ENCODE data around the gene CYP2C19. TPM values are rescaled to one million over a fixed set of nuclear protein-coding genes. Genes with fewer than 3 reads are reported as not detected.

Gene CYP2C19
- total and polyA plus RNA-seq, 2 of the 4 experiments (the other 2 are of a cell fraction), result not detected

DNA sequence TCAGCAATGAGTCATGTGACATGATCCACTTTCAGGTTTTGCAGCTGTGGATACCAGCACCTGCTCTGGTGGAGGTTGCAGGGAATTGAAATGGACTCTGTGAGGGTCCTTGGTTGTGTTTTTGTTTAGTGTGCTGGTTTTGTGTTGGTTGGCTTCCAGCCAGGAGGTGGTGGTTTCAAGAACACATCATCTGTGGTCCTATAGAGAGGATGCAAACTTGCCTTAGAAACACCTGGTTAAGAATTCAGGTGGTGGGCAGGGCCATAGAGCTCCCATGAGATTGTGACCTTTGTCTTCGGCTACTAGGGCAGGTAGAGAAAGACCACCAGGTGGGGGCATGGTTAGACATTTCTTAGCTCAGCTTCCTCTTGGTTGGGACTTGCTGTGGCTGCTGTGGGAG lies 116.7 kb downstream of the CYP2C19 start:
- H4K5ac ChIP-seq (ENCODE audit: low read depth, low read length), result no peak overlapping the region
- H2AK9ac ChIP-seq (replicated peaks; ENCODE audit: low read depth, low read length, poor library complexity), result no peak overlapping the region
- H3K4me2 ChIP-seq (ENCODE audit: low read depth, low read length), result no peak overlapping the region
- no peaks in the 10 kb centered on the region for H3K9me1 ChIP-seq (ENCODE audit: insufficient read depth, low read length)
- no peak overlapping the region for H2BK120ac ChIP-seq (ENCODE audit: low read depth, low read length)
- TF ChIP-seq, protein P1, sequence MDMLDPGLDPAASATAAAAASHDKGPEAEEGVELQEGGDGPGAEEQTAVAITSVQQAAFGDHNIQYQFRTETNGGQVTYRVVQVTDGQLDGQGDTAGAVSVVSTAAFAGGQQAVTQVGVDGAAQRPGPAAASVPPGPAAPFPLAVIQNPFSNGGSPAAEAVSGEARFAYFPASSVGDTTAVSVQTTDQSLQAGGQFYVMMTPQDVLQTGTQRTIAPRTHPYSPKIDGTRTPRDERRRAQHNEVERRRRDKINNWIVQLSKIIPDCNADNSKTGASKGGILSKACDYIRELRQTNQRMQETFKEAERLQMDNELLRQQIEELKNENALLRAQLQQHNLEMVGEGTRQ (IDR thresholded peaks at IDR 0.05; ENCODE audit: low read depth, low read length), result no peak
- TF ChIP-seq MAFK (IDR thresholded peaks at IDR 0.05; ENCODE audit: low read depth, low read length), result no peak
- TF ChIP-seq, protein P2, sequence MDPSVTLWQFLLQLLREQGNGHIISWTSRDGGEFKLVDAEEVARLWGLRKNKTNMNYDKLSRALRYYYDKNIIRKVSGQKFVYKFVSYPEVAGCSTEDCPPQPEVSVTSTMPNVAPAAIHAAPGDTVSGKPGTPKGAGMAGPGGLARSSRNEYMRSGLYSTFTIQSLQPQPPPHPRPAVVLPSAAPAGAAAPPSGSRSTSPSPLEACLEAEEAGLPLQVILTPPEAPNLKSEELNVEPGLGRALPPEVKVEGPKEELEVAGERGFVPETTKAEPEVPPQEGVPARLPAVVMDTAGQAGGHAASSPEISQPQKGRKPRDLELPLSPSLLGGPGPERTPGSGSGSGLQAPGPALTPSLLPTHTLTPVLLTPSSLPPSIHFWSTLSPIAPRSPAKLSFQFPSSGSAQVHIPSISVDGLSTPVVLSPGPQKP (IDR thresholded peaks at IDR 0.05; ENCODE audit: borderline replicate concordance, low read depth, low read length), result no peak
- no peak for TF ChIP-seq CEBPB (IDR thresholded peaks at IDR 0.05; ENCODE audit: low read depth, low read length)
- no peak for TF ChIP-seq MXI1 (IDR thresholded peaks at IDR 0.05; ENCODE audit: borderline replicate concordance, low read depth, low read length)
- no peak for TF ChIP-seq RAD21 (IDR thresholded peaks at IDR 0.05; ENCODE audit: low read length)
- no peak for TF ChIP-seq POLR2A (IDR thresholded peaks at IDR 0.05; ENCODE audit: low read depth, low read length)
- TF ChIP-seq, protein P3, sequence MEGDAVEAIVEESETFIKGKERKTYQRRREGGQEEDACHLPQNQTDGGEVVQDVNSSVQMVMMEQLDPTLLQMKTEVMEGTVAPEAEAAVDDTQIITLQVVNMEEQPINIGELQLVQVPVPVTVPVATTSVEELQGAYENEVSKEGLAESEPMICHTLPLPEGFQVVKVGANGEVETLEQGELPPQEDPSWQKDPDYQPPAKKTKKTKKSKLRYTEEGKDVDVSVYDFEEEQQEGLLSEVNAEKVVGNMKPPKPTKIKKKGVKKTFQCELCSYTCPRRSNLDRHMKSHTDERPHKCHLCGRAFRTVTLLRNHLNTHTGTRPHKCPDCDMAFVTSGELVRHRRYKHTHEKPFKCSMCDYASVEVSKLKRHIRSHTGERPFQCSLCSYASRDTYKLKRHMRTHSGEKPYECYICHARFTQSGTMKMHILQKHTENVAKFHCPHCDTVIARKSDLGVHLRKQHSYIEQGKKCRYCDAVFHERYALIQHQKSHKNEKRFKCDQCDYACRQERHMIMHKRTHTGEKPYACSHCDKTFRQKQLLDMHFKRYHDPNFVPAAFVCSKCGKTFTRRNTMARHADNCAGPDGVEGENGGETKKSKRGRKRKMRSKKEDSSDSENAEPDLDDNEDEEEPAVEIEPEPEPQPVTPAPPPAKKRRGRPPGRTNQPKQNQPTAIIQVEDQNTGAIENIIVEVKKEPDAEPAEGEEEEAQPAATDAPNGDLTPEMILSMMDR (conservative IDR thresholded peaks at IDR 0.05; ENCODE audit: low read depth, low read length), result no peak
- no peak for TF ChIP-seq RFX5 (IDR thresholded peaks at IDR 0.05; ENCODE audit: low read depth, low read length)
- TF ChIP-seq MAZ (IDR thresholded peaks at IDR 0.05; ENCODE audit: borderline replicate concordance, low read depth, low read length), result no peak
- TF ChIP-seq RCOR1 (IDR thresholded peaks at IDR 0.05; ENCODE audit: insufficient replicate concordance, low read length), result no peak
- no peak for TF ChIP-seq CHD1 (IDR thresholded peaks at IDR 0.05; ENCODE audit: low read depth, low read length)
- no peak for TF ChIP-seq SMC3 (IDR thresholded peaks at IDR 0.05; ENCODE audit: low read depth, low read length)
- no peak for TF ChIP-seq FOS (IDR thresholded peaks at IDR 0.05; ENCODE audit: low read depth, low read length)
- no peak for TF ChIP-seq BHLHE40 (IDR thresholded peaks at IDR 0.05; ENCODE audit: low read depth, low read length)
- H2AFZ ChIP-seq (replicated peaks; ENCODE audit: low read length, poor library complexity), result no peak overlapping the region
- intact Hi-C loops (cut with micrococcal nuclease), result no loop called here
- CTCF ChIA-PET, result no interaction called here
- no peak overlapping the region for H3K27ac ChIP-seq (ENCODE audit: insufficient read depth, low read length)
- H3K18ac ChIP-seq (ENCODE audit: low read depth, low read length), result no peak overlapping the region
- WGBS, 2 experiments (ENCODE audit: extremely low coverage in 2 of 2, insufficient read length in 1 of 2), result no CpG with 5 or more reads among the region's 1 CpG
- H2AK5ac ChIP-seq (ENCODE audit: low read depth, low read length), result no peak overlapping the region
- H3K9ac ChIP-seq (ENCODE audit: low read depth, low read length), result no peak overlapping the region
- no peak overlapping the region for H3K4me3 ChIP-seq (ENCODE audit: insufficient read depth, low read depth, low read length)
- dilution Hi-C loops (cut with HindIII; ENCODE audit: low sequenced_read_pairs, unreplicated experiment), result no loop called here
- H4K91ac ChIP-seq (ENCODE audit: insufficient read depth, low read depth, low read length), result no peak overlapping the region
- H3K23ac ChIP-seq (ENCODE audit: low read depth, low read length), result no peak overlapping the region
- no peaks in the 10 kb centered on the region for H3K36me3 ChIP-seq (ENCODE audit: control insufficient read depth, insufficient read depth, low read length)
- peaks cover 12% of the 10 kb centered on the region; the same call in 1 of the 2 replicates for H3K9me3 ChIP-seq (ENCODE audit: control insufficient read depth, insufficient read depth, low read length)
- no peak overlapping the region for H2BK15ac ChIP-seq (ENCODE audit: low read depth, low read length)
- no peak overlapping the region for H3K56ac ChIP-seq (ENCODE audit: extremely low read depth, insufficient read depth, low read length)
- in situ Hi-C loops (cut with MboI; ENCODE audit: low sequenced_read_pairs), result no loop called here
- no peak overlapping the region for H4K8ac ChIP-seq (ENCODE audit: low read depth in 2 of 2, low read length in 2 of 2)
- POLR2A ChIA-PET (ENCODE audit: unreplicated experiment), result no interaction called here
- H2BK20ac ChIP-seq (ENCODE audit: low read depth, low read length), result no peak overlapping the region
- BruUV-seq (replicated peaks), result no TSS peak
- no peak for ATAC-seq (ENCODE audit: low read depth)
- no peak for DNase-seq
- H3K4ac ChIP-seq (ENCODE audit: low read depth, low read length), result no peak overlapping the region
- no peak overlapping the region for H2BK5ac ChIP-seq (ENCODE audit: low read depth, low read length, poor library complexity, severe bottlenecking)
- H4K20me1 ChIP-seq (ENCODE audit: insufficient read depth, low read length), result no peaks in the 10 kb centered on the region
- no peaks in the 10 kb centered on the region for H3K4me1 ChIP-seq (ENCODE audit: control insufficient read depth, insufficient read depth, low read length)
- no peaks in the 10 kb centered on the region for H3K27me3 ChIP-seq (ENCODE audit: control insufficient read depth, insufficient read depth, low read length)
- no peaks in the 10 kb centered on the region for H3K79me1 ChIP-seq (ENCODE audit: low read depth in 1 of 2, low read length in 2 of 2)
- H3K14ac ChIP-seq (replicated peaks; ENCODE audit: low read depth, low read length), result no peak overlapping the region

Data from IMR-90 (cell line).